Activated B cell treated with CpG ODN at 0.5 μM for 24 hours (primary cell): Measurements from ENCODE around the gene SLC15A4. TPM values are rescaled to one million over a fixed set of nuclear protein-coding genes. Genes with fewer than 3 reads are reported as not detected.
A peak's percentile ranks its signal among the peaks of the same experiment; 100 is the strongest.

Source experiments
- ATAC-seq: fragments of 200-7000 bp; cut with Tn5 transposase; one replicate; pipeline ENCODE4 v1.10.0; 2021; ENCODE audit warnings: low read depth, mild to moderate bottlenecking, moderate library complexity
- CTCF ChIA-PET: fragments of 350-600 bp; sonication (Branson Sonifier 250); formaldehyde crosslinking; loops from one replicate; lab custom pipeline; 2021; ENCODE audit warnings: antibody characterized with exemption; lab: Charles Lee
- POLR2A ChIA-PET: fragments of 350-600 bp; sonication (Branson Sonifier 250); formaldehyde crosslinking; loops from one replicate; lab custom pipeline; 2021; ENCODE audit warnings: antibody characterized with exemption; lab: Charles Lee
- DNase-seq: peaks from one replicate; pipeline ENCODE4 v3.0.0; 2022
- H3K27ac Mint-ChIP-seq: one replicate; pipeline ENCODE4 v1.8.0; 2020; ENCODE audit warnings: mixed read lengths
- H3K27me3 Mint-ChIP-seq: one replicate; pipeline ENCODE4 v1.8.0; 2021; ENCODE audit warnings: mixed read lengths
- H3K36me3 Mint-ChIP-seq: one replicate; pipeline ENCODE4 v1.8.0; 2021; ENCODE audit warnings: low read depth, mixed read lengths
- H3K4me1 Mint-ChIP-seq: one replicate; pipeline ENCODE4 v1.8.0; 2021; ENCODE audit warnings: mixed read lengths
- H3K4me3 Mint-ChIP-seq: one replicate; pipeline ENCODE4 v1.8.0; 2020; ENCODE audit warnings: mild to moderate bottlenecking, mixed read lengths
- H3K9me3 Mint-ChIP-seq: one replicate; pipeline ENCODE4 v1.8.0; 2020; ENCODE audit warnings: mixed read lengths
- CTCF ChIP-seq: fragments of 200-600 bp; IDR thresholded peaks from one replicate; pipeline ENCODE4 v1.8.0; 2022; ENCODE audit warnings: antibody characterized with exemption, mild to moderate bottlenecking
- intact Hi-C: fragments of 100-400 bp; cut with micrococcal nuclease; formaldehyde crosslinking; loops from one replicate; pipeline ENCODE4 v1.15.1; 2024
- total RNA-seq: library from RNA; stranded (reverse); gene quantifications from 2 replicates; pipeline ENCODE4 v1.2.3, GENCODE V29; 2022

Gene SLC15A4
- total RNA-seq, 1 donor from 2014 or later, result 54.0 TPM

- no peak for TF ChIP-seq CTCF
- H3K4me3 Mint-ChIP-seq, result peak overlapping the region; percentile 77
- peaks cover 88% of the 10 kb centered on the region for H3K36me3 Mint-ChIP-seq
- no peaks in the 10 kb centered on the region for H3K9me3 Mint-ChIP-seq
- H3K27ac Mint-ChIP-seq, result peak overlapping the region; percentile 94
- ATAC-seq, result peak; percentile 67
- POLR2A ChIA-PET, result interaction anchor here (1.6 to 7.3 kb wide), 7 partner anchors 9 to 33 kb away, joined by 7 to 86 read pairs (median 56); partner anchors contain the start of gene SLC15A4
- no peak for DNase-seq
- H3K27me3 Mint-ChIP-seq, result no peaks in the 10 kb centered on the region
- CTCF ChIA-PET, result interaction anchor here (0.5 to 4.3 kb wide), 9 partner anchors 12 to 1112 kb away, joined by 3 to 32 read pairs (median 8); partner anchors contain the start of gene SLC15A4
- H3K4me1 Mint-ChIP-seq, result peaks cover 93% of the 10 kb centered on the region
- intact Hi-C loops, result loop anchor here (1.0 to 5.0 kb wide), 3 partner anchors 13 to 155 kb away; no protein-coding TSS in a partner anchor
Measured at GRCh38 chr12:128797119-128798118, 26.3 kb downstream of the SLC15A4 start.

- Mint-ChIP-seq H3K9me3 (no peaks in the 10 kb centered on the region), H3K27ac (peak overlapping the region; percentile 94), H3K36me3 (peaks cover 89% of the 10 kb centered on the region), H3K27me3 (no peaks in the 10 kb centered on the region), H3K4me1 (peaks cover 93% of the 10 kb centered on the region), H3K4me3 (peak overlapping the region; percentile 77)
- ATAC-seq (peak; percentile 4), DNase-seq (no peak)
- CTCF ChIA-PET, result interaction anchor here (1.2 to 4.3 kb wide), 7 partner anchors 11 to 33 kb away, joined by 3 to 32 read pairs (median 15); partner anchors contain the start of gene SLC15A4
- TF ChIP-seq CTCF, result no peak
- POLR2A ChIA-PET, result interaction anchor here (0.6 to 7.3 kb wide), 9 partner anchors 10 to 34 kb away, joined by 3 to 86 read pairs (median 15); partner anchors contain the start of gene SLC15A4
- intact Hi-C loops, result loop anchor here (1.0 to 5.0 kb wide), 4 partner anchors 25 to 154 kb away; no protein-coding TSS in a partner anchor
Measured at GRCh38 chr12:128796439-128797118, 27.2 kb downstream of the SLC15A4 start.

GRCh38 chr12:128795530-128796361 is 28.0 kb downstream of the SLC15A4 start:
- H3K9me3 Mint-ChIP-seq, result no peaks in the 10 kb centered on the region
- no peak for TF ChIP-seq CTCF
- peaks cover 94% of the 10 kb centered on the region for H3K4me1 Mint-ChIP-seq
- H3K27ac Mint-ChIP-seq, result peak overlapping the region; percentile 94
- DNase-seq (no peak), ATAC-seq (peak; percentile 29)
- H3K27me3 Mint-ChIP-seq, result no peaks in the 10 kb centered on the region
- H3K36me3 Mint-ChIP-seq, result peaks cover 89% of the 10 kb centered on the region
- intact Hi-C loops, result loop anchor here (1.0 to 5.0 kb wide), 4 partner anchors 26 to 153 kb away; no protein-coding TSS in a partner anchor
- ChIA-PET CTCF (interaction anchor here (1.2 to 4.3 kb wide), 7 partner anchors 10 to 34 kb away, joined by 3 to 32 read pairs (median 7); partner anchors contain the start of gene SLC15A4), POLR2A (interaction anchor here (0.6 to 7.3 kb wide), 10 partner anchors 11 to 1725 kb away, joined by 3 to 86 read pairs (median 15); partner anchors contain the start of gene SLC15A4)
- H3K4me3 Mint-ChIP-seq, result peak overlapping the region; percentile 77

GRCh38 chr12:128794661-128795529 is 28.9 kb downstream of the SLC15A4 start:
- H3K27ac Mint-ChIP-seq, result peak overlapping the region; percentile 94
- CTCF ChIA-PET, result interaction anchor here (1.5 kb wide), 1 partner anchor 25 kb away, joined by 7 read pairs; no protein-coding TSS in a partner anchor
- peaks cover 80% of the 10 kb centered on the region for H3K36me3 Mint-ChIP-seq
- no peaks in the 10 kb centered on the region for H3K27me3 Mint-ChIP-seq
- H3K9me3 Mint-ChIP-seq, result no peaks in the 10 kb centered on the region
- ATAC-seq (peak; percentile 4), DNase-seq (no peak)
- TF ChIP-seq CTCF, result no peak
- POLR2A ChIA-PET, result interaction anchor here (0.6 to 7.3 kb wide), 9 partner anchors 12 to 1725 kb away, joined by 4 to 86 read pairs (median 15); partner anchors contain the start of gene SLC15A4
- intact Hi-C loops, result loop anchor here (5.0 kb wide), 1 partner anchor 153 kb away; no protein-coding TSS in a partner anchor
- H3K4me1 Mint-ChIP-seq, result peaks cover 99% of the 10 kb centered on the region
- H3K4me3 Mint-ChIP-seq, result peak overlapping the region; percentile 77
